ENCODE results near the gene PRKG1.
A peak's percentile ranks its signal among the peaks of the same experiment; 100 is the strongest.

PRKG1 gene

GRCh38 chr10:52066383-52066782, 992.1 kb downstream of the PRKG1 start:
- no peak for DNase-seq (ENCODE audit: low spot score)

- no peak for DNase-seq (ENCODE audit: low spot score)
Observed at GRCh38 chr10:52068485-52068884, 994.2 kb downstream of the PRKG1 start.

DNA sequence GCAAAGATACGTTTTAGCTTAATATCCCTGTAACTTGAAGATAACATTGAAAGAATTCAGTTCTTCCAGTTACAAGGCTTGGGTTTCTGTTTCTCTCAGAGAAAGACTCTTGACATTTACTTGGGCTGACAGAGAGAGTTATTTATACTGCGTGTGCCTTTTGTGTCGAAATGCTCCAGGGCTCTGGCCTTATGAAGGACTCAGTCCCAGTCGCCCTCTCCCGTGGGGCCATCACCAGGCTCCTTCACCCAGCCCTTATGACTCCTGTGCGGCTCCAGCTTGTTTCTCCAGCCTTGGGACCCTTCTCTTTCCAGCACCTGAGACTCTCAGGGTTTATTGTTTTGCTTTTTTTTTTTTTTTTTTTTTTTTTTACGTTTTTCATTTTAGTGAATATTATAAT, 997.5 kb downstream of the PRKG1 start:
- no peak for DNase-seq (ENCODE audit: low spot score)

GRCh38 chr10:52074505-52075026, 1000.3 kb downstream of the PRKG1 start:
- no peak for DNase-seq (ENCODE audit: low spot score)

DNA sequence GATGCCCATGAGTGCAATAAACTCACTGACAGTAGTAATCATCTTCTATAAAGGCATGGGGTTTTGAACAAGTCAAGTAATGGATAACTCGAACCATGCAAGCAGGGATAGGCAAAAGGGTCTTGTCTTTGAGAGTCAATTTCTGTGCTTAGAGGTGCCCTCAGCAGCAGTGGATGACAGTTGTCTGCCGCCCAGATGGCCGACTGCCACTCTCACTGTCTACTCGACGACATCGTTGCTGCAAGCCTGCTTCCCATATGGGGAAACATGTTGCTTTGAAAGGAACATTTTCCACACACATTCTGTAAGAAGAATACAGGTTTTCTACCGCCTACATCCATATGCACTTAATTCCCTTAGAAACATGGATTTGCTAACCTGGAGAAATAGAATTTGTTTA, 1003.5 kb downstream of the PRKG1 start:
- no peak for DNase-seq (ENCODE audit: low spot score)

DNA sequence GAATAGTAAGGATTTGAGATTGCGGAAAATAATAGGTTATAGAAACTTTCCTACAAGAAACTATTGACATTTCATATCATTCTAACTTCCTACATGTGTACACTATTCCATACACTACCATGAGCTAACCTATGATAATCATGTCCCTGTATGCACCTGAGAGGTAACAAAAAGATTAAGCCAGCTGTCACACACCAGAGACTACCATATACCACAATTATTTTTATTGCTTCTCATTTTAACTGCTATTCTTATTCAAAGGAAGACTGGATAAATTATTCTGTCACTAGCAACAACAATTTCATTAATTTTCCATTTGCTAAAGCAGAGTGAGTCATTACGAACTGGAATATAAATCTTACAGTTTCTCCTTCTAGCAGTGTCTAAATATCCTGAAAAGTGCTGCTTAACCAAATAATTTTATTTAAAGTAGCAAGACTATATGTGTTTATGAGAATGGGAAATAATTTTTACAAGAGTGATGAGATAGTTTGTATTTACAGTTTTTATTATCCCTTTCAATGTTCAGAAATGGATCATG, 1004.2 kb downstream of the PRKG1 start:
- DNase-seq (ENCODE audit: low spot score), result no peak

- no peak for DNase-seq (ENCODE audit: low spot score)
Observed at GRCh38 chr10:52082307-52082706, 1008.0 kb downstream of the PRKG1 start.

GRCh38 chr10:52083422-52083821, 1009.1 kb downstream of the PRKG1 start:
- no peak for DNase-seq (ENCODE audit: low spot score)

GRCh38 chr10:52092390-52092789, 1018.1 kb downstream of the PRKG1 start:
- no peak for DNase-seq (ENCODE audit: low spot score)

DNA sequence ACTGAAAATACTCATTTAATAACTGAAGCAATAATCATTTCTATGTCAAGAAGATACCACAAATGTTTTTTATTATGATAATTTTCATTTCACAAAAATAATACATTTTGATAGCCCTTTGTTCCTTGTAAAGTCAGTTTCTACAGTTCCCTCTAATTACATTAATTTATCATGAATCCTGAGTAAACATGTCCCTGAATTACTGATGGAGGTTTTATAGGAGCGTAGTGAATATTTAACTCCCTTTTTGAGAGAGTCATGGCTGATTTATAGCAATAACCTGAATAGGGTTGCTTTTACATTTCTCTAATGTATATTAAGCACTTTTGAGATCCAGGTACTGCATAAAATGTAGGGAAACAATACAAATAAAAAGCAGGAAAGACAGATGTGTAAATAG, 1023.8 kb downstream of the PRKG1 start:
- DNase-seq (ENCODE audit: low spot score), result no peak

GRCh38 chr10:52099026-52099600, 1024.8 kb downstream of the PRKG1 start:
- DNase-seq (ENCODE audit: low spot score), result no peak

- no peak for DNase-seq (ENCODE audit: low spot score)
Observed at GRCh38 chr10:52100011-52100547, 1025.8 kb downstream of the PRKG1 start.

DNA sequence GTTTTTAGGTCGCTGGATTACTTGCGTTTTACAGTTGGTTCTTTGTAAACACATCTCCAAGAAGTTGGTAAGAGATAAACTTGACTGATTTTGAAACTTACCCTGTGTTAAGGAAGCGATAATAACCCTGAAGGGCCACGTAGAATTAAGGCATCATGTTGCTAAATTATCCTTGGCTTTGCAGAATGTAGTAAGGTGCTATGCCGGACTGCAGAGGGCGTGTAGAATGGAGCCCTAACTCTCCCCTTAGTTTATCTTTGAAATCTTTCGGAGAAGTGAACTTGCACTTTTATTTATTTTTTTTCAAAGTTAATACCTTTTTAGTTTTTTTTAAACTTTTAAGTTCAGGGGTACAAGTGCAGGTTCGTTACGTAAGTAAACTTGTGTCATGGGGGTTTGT, 1031.0 kb downstream of the PRKG1 start:
- DNase-seq (ENCODE audit: low spot score), result no peak

DNA sequence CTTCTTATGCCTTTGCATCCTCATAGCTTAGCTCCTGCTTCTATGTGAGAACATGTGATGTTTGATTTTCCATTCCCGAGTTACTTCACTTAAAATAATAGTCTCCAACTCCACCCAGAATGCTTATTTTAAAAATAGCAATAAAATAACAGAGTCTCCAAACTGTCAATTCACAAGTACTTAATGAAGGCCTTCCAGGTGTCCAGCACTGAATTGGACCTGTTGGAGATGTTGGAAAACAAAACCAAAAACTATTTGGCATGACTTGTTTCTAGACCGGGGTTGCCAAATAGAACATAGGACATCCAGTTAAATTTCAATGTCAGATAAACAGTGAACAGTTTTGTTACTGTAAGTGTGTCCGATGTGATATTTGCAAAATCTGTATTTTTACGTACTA, 1031.7 kb downstream of the PRKG1 start:
- no peak for DNase-seq (ENCODE audit: low spot score)

DNA sequence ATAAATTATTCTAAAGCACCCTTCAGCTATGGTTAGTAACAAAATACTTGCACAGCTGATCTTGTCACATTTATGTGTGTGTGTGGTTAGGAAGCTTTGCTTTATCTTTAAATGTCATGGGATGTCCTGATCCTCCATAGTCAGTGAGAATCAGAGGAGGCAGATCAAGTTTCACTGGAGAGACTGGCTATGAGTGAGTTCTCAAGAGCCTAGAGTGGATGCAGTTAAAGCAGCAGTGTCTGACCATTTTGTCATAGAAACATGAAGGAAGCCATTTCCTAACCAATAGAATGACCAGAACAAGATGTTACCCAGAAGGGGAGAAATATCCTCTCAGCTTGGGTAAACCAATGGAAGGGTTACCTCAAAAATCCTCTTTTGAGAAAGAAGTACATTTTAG, 1032.6 kb downstream of the PRKG1 start:
- no peak for DNase-seq (ENCODE audit: low spot score)

DNA sequence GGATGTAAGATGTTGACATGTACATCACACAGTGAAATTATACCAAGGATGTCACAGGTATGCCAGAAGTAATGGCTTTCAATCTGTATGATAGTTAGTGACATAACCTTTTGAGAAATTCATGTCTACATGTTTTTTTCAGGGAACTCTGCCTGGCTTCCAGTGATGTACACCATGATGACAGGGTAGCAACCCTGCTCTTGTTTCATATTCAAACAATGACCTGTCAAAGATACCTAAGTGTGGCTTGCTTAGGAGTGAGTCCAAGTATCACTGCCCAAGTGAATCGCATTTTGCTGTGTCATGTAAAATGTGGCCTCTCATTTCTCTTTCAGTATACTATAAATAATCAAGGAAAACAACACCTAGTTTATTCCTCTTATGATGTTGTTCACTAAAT, 1033.9 kb downstream of the PRKG1 start:
- DNase-seq (ENCODE audit: low spot score), result no peak

- DNase-seq (ENCODE audit: low spot score), result no peak
Observed at GRCh38 chr10:52110576-52110975, 1036.3 kb downstream of the PRKG1 start.

GRCh38 chr10:52111101-52111891, 1037.0 kb downstream of the PRKG1 start:
- DNase-seq (ENCODE audit: low spot score), result no peak

GRCh38 chr10:52115823-52116222, 1041.5 kb downstream of the PRKG1 start:
- DNase-seq (ENCODE audit: low spot score), result no peak

- DNase-seq (ENCODE audit: low spot score), result no peak
Observed at GRCh38 chr10:52119507-52119906, 1045.2 kb downstream of the PRKG1 start.

DNA sequence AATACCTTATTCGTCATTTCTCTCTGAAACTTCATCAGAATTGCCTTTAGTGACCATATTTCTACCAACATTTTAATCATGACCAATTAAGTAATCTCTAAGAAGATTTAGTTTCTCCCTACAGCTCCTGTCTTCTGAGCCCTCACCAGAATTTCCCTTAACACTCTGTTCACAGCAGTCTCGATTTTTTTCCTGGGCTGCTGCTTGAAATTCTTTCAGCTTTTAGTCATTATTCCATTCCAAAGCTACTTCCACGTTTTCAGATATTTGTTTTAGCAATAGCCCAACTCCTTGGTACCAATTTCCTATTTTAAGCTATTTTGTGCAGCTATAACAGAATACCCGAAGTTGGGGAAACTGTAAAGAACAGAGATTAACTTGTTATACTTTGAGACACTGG, 1047.4 kb downstream of the PRKG1 start:
- peak; percentile 11 for DNase-seq (ENCODE audit: low spot score)

DNA sequence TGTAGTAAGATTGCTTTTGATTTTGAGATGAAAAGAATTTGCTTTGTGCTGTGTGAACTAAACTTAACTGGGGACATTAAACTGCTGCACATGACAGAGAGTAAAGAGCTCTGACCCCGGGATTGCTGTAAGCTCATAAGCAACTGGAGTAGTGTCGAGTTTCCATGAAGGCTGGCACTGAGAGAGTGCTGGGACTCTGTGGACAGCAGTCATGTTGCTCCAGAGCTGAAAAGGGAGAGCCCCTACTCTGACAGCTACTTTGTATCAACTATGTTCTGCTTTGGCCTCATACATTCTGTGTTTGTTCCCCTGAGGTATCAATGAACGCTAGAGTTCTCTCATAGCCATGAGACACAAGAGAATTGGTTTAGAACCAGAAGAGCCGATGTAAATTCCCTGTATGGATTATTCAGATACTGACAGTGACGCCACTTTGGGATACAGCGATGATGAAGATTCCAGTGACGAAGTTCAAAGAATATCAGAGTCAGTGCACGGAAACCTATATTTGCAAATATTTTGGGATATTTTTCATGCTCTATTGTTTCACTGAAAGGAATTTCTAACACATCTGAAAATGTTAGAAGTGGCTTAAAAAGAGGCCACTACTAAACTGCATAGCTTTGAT, 1053.9 kb downstream of the PRKG1 start:
- DNase-seq (ENCODE audit: low spot score), result no peak
